GM21619 (cell line): ENCODE measurements around the gene TEX2.

Experiments
- ATAC-seq: cut with Tn5 transposase; IDR thresholded peaks from one replicate; pipeline ENCODE4 v1.9.1; 2021; ENCODE audit not compliant: unreplicated experiment

TEX2 gene

GRCh38 chr17:64146418-64147109, 116.5 kb downstream of the TEX2 start:
- ATAC-seq, result no peak

GRCh38 chr17:64145751-64146417, 117.2 kb downstream of the TEX2 start:
- ATAC-seq, result peak; percentile 94

GRCh38 chr17:64145375-64145750, 117.7 kb downstream of the TEX2 start:
- ATAC-seq, result no peak

- ATAC-seq, result no peak
Observed at GRCh38 chr17:64139542-64139941, 123.5 kb downstream of the TEX2 start.

GRCh38 chr17:64138441-64138840, 124.6 kb downstream of the TEX2 start:
- no peak for ATAC-seq

- ATAC-seq, result no peak
Observed at GRCh38 chr17:64135000-64135399, 128.1 kb downstream of the TEX2 start.

GRCh38 chr17:64134216-64134970, 128.7 kb downstream of the TEX2 start:
- ATAC-seq, result no peak

GRCh38 chr17:64133546-64134215, 129.4 kb downstream of the TEX2 start:
- no peak for ATAC-seq

- no peak for ATAC-seq
Observed at GRCh38 chr17:64131606-64132270, 131.3 kb downstream of the TEX2 start.

- peak; percentile 28 for ATAC-seq
Observed at GRCh38 chr17:64130559-64131001, 132.5 kb downstream of the TEX2 start.

GRCh38 chr17:64129765-64130558, 133.1 kb downstream of the TEX2 start, which contains the start of gene ERN1:
Gene ERN1 (minus strand): TSS chr17:64130144. CDS start chr17:64130029, 115 bp downstream.
- peak; percentile 69 for ATAC-seq

- ATAC-seq, result no peak
Observed at GRCh38 chr17:64129515-64129764, 133.6 kb downstream of the TEX2 start.

GRCh38 chr17:64128787-64129514, 134.1 kb downstream of the TEX2 start:
- no peak for ATAC-seq

- no peak for ATAC-seq
Observed at GRCh38 chr17:64126918-64127317, 136.1 kb downstream of the TEX2 start.

- ATAC-seq, result no peak
Observed at GRCh38 chr17:64125937-64126336, 137.1 kb downstream of the TEX2 start.

GRCh38 chr17:64124609-64125008, 138.5 kb downstream of the TEX2 start:
- no peak for ATAC-seq

GRCh38 chr17:64123114-64123513, 139.9 kb downstream of the TEX2 start:
- no peak for ATAC-seq

GRCh38 chr17:64120972-64121786, 141.9 kb downstream of the TEX2 start:
- ATAC-seq, result peak; percentile 91
